Measurements from ENCODE around the gene C5orf46.

DNA sequence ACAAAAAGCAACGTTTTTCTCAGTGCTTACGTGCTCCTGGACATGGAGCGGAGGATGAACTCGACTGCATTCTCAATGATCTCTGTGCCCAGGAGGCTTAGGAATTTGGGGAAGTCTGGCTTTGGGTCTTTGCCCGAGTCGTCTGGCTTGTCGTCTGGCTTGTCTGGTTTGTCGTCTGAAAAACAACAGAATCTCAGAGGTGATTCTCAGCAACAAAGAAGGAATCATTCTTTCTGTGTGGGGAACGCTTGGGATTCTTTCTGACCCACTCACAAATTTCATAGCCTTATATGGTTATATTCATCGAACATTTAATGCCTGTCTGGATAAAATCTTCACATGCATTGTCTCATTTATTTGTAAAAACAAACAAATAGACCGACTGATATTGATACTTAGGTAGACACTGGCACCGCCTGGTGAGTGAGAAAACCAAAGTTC, 4.7 kb downstream of the C5orf46 start:
- TF ChIP-seq TARDBP (IDR thresholded peaks at IDR 0.05) (no peak), BHLHE40 (IDR thresholded peaks at IDR 0.05; ENCODE audit: borderline replicate concordance) (no peak), FOXK2 (IDR thresholded peaks at IDR 0.05) (no peak), L3MBTL2 (conservative IDR thresholded peaks at IDR 0.05) (no peak), ELF4 (IDR thresholded peaks at IDR 0.05) (no peak), LEF1 (IDR thresholded peaks at IDR 0.05; ENCODE audit: borderline replicate concordance) (no peak), ZNF384 (IDR thresholded peaks at IDR 0.05) (no peak), SP1 (IDR thresholded peaks at IDR 0.05) (no peak), SUZ12 (IDR thresholded peaks at IDR 0.05) (no peak), HDGF (IDR thresholded peaks at IDR 0.05; ENCODE audit: borderline replicate concordance) (no peak)
- TF ChIP-seq, protein P1, sequence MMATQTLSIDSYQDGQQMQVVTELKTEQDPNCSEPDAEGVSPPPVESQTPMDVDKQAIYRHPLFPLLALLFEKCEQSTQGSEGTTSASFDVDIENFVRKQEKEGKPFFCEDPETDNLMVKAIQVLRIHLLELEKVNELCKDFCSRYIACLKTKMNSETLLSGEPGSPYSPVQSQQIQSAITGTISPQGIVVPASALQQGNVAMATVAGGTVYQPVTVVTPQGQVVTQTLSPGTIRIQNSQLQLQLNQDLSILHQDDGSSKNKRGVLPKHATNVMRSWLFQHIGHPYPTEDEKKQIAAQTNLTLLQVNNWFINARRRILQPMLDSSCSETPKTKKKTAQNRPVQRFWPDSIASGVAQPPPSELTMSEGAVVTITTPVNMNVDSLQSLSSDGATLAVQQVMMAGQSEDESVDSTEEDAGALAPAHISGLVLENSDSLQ (IDR thresholded peaks at IDR 0.05): no peak

All from HEK293T (cell line).